Neuronal stem cell (in vitro differentiated cells): ENCODE data around the gene TTC28.
"Not testable (repeated sequence)": the region's sequence is repeated elsewhere in the genome, so short reads cannot be mapped to it uniquely, and the experiment has no call there.

Source experiments
- DNase-seq: peaks from one replicate; pipeline ENCODE4 v3.0.0-alpha.2; 2013; ENCODE audit warnings: low spot score
- H2AFZ ChIP-seq: one replicate; pipeline ENCODE4 v1.6.1; 2013; ENCODE audit warnings: mild to moderate bottlenecking, low read length, inconsistent platforms
- H2AK5ac ChIP-seq: 2 replicates; pipeline ENCODE4 v1.6.1; 2013; ENCODE audit warnings: low read depth, mild to moderate bottlenecking, inconsistent platforms, low read length, moderate library complexity, mixed read lengths
- H2BK120ac ChIP-seq: 2 replicates; pipeline ENCODE4 v1.6.1; 2013; ENCODE audit warnings: low read depth, mild to moderate bottlenecking, inconsistent platforms, low read length, moderate library complexity, mixed read lengths
- H2BK12ac ChIP-seq: one replicate; pipeline ENCODE4 v1.6.1; 2013; ENCODE audit warnings: low read length, inconsistent platforms
- H2BK15ac ChIP-seq: 2 replicates; pipeline ENCODE4 v1.6.1; 2013; ENCODE audit warnings: mild to moderate bottlenecking, low read length, inconsistent platforms, mixed read lengths
- H2BK5ac ChIP-seq: one replicate; pipeline ENCODE4 v1.6.1; 2013; ENCODE audit warnings: inconsistent platforms, mild to moderate bottlenecking, low read length, moderate library complexity
- H3K14ac ChIP-seq: one replicate; pipeline ENCODE4 v1.6.1; 2013; ENCODE audit warnings: low read length, inconsistent platforms
- H3K18ac ChIP-seq: 2 replicates; pipeline ENCODE4 v1.6.1; 2013; ENCODE audit warnings: low read length, inconsistent platforms
- H3K23ac ChIP-seq: 2 replicates; pipeline ENCODE4 v1.6.1; 2013; ENCODE audit warnings: low read depth, mild to moderate bottlenecking, mixed read lengths, low read length, inconsistent platforms; ENCODE audit not compliant: poor library complexity
- H3K27ac ChIP-seq: replicated peaks from 3 replicates; pipeline ENCODE4 v1.5.1; 2013; ENCODE audit warnings: low read length, inconsistent platforms
- H3K27me3 ChIP-seq, 3 experiments: 2 replicates each; pipeline ENCODE4 v1.6.1; 2013; ENCODE audit warnings: low read length in 3 of 3, mild to moderate bottlenecking in 2 of 3, inconsistent platforms in 1 of 3, low read depth in 1 of 3, mixed read lengths in 1 of 3, moderate library complexity in 1 of 3; ENCODE audit not compliant: control insufficient read depth in 3 of 3, insufficient read depth in 3 of 3
- H3K36me3 ChIP-seq, 2 donors: replicated peaks in 1 of 2; 2 replicates each; pipeline ENCODE4 v1.6.1; 2013; ENCODE audit warnings: low read length in 2 of 2; ENCODE audit not compliant: control insufficient read depth in 2 of 2, insufficient read depth in 2 of 2
- H3K4ac ChIP-seq: 2 replicates; pipeline ENCODE4 v1.6.1; 2013; ENCODE audit warnings: inconsistent platforms, mild to moderate bottlenecking, low read length, moderate library complexity
- H3K4me1 ChIP-seq, 2 donors: 1 replicate in 1 of 2; 2 replicates in 1 of 2; pipeline ENCODE4 v1.6.1; 2013; ENCODE audit warnings: low read length in 2 of 2, low read depth in 1 of 2; ENCODE audit not compliant: control insufficient read depth in 2 of 2, insufficient read depth in 1 of 2
- H3K4me2 ChIP-seq: one replicate; pipeline ENCODE4 v1.6.1; 2013; ENCODE audit warnings: mild to moderate bottlenecking, low read length, inconsistent platforms; ENCODE audit not compliant: insufficient read depth, poor library complexity, severe bottlenecking
- H3K4me3 ChIP-seq, 2 donors: 2 replicates each; pipeline ENCODE4 v1.5.1; 2013; ENCODE audit warnings: low read length in 2 of 2, mild to moderate bottlenecking in 2 of 2, inconsistent platforms in 1 of 2, moderate library complexity in 1 of 2
- H3K79me1 ChIP-seq: one replicate; pipeline ENCODE4 v1.6.1; 2013; ENCODE audit warnings: low read depth, mild to moderate bottlenecking, inconsistent platforms, low read length, moderate library complexity
- H3K9ac ChIP-seq: one replicate; pipeline ENCODE4 v1.6.1; 2013; ENCODE audit warnings: mild to moderate bottlenecking, low read depth, low read length, inconsistent platforms; ENCODE audit not compliant: poor library complexity
- H3K9me3 ChIP-seq, 2 donors: replicated peaks in 1 of 2; 2 replicates each; pipeline versions ENCODE3 to v1.6.1; 2013; ENCODE audit warnings: low read length in 2 of 2, mild to moderate bottlenecking in 2 of 2, inconsistent platforms in 1 of 2, low read depth in 1 of 2, mixed read lengths in 1 of 2, moderate library complexity in 1 of 2; ENCODE audit not compliant: control insufficient read depth in 2 of 2, insufficient read depth in 1 of 2
- H4K8ac ChIP-seq: one replicate; pipeline ENCODE4 v1.6.1; 2013; ENCODE audit warnings: low read depth, mild to moderate bottlenecking, inconsistent platforms, low read length, moderate library complexity
- H4K91ac ChIP-seq: one replicate; pipeline ENCODE4 v1.6.1; 2013; ENCODE audit warnings: low read length, low read depth, mild to moderate bottlenecking, inconsistent platforms; ENCODE audit not compliant: poor library complexity
- WGBS, 2 donors: extraction: QIAGEN DNeasy Blood & Tissue Kit; methylation state at CpG; one replicate each; pipeline ENCODE4 v1.1.7; 2013; ENCODE audit warnings: missing lambda C conversion rate in 2 of 2, mixed read lengths in 1 of 2; ENCODE audit not compliant: insufficient read length in 2 of 2, insufficient replicate concordance in 1 of 2; ENCODE audit errors: extremely low coverage in 2 of 2; 5-methylcytosine and 5-hydroxymethylcytosine counted together

The TTC28 gene

GRCh38 chr22:28682966-28683365 lies 3.3 kb upstream of the TTC28 start:
- not testable (repeated sequence) for H3K9me3 ChIP-seq, H2BK5ac ChIP-seq, H3K14ac ChIP-seq, H2AK5ac ChIP-seq, H3K4me3 ChIP-seq, H4K91ac ChIP-seq, H3K4ac ChIP-seq, H3K4me1 ChIP-seq, H3K27ac ChIP-seq, H3K79me1 ChIP-seq, H2BK15ac ChIP-seq, H2BK12ac ChIP-seq, H3K4me2 ChIP-seq, H3K27me3 ChIP-seq, H4K8ac ChIP-seq, H3K18ac ChIP-seq, H2BK120ac ChIP-seq, H2AFZ ChIP-seq, DNase-seq, H3K23ac ChIP-seq, H3K9ac ChIP-seq
- H3K36me3 ChIP-seq = peaks cover 0 to 14% of the 10 kb centered on the region in 2 donors
- no CpG with 5 or more reads among the region's 4 CpGs for WGBS, 2 donors

- H3K79me1 ChIP-seq, H3K23ac ChIP-seq, H3K9me3 ChIP-seq, H2BK120ac ChIP-seq, H2AFZ ChIP-seq, H3K4me2 ChIP-seq, H2BK15ac ChIP-seq, H3K18ac ChIP-seq, H3K27me3 ChIP-seq, H3K4ac ChIP-seq, DNase-seq, H3K4me3 ChIP-seq, H4K8ac ChIP-seq, H4K91ac ChIP-seq, H2BK12ac ChIP-seq, H3K14ac ChIP-seq, H3K27ac ChIP-seq, H2BK5ac ChIP-seq, H3K4me1 ChIP-seq, H3K36me3 ChIP-seq, H2AK5ac ChIP-seq, H3K9ac ChIP-seq: not testable (repeated sequence)
- WGBS, 2 donors = no CpG with 5 or more reads among the region's 5 CpGs
Measured at GRCh38 chr22:28680813-28681490, 1.3 kb upstream of the TTC28 start.

GRCh38 chr22:28678778-28679610 lies 646 bp downstream of the TTC28 start:
- H3K27me3 ChIP-seq, H3K36me3 ChIP-seq, DNase-seq, H3K4ac ChIP-seq, H3K9me3 ChIP-seq, H2BK5ac ChIP-seq, H3K4me1 ChIP-seq, H2BK12ac ChIP-seq, H3K79me1 ChIP-seq, H4K8ac ChIP-seq, H3K27ac ChIP-seq, H2BK120ac ChIP-seq: not testable (repeated sequence)
- H3K4me3 ChIP-seq = peak overlapping the region; percentile 99 to 100
- peak overlapping the region; percentile 38 for H3K14ac ChIP-seq
- peak overlapping the region; percentile 69 for H3K23ac ChIP-seq
- H2AK5ac ChIP-seq = peak overlapping the region; percentile 48
- peak overlapping the region; percentile 27 for H2BK15ac ChIP-seq
- peak overlapping the region; percentile 89 for H2AFZ ChIP-seq
- H3K4me2 ChIP-seq = peak overlapping the region; percentile 42
- peak overlapping the region; percentile 95 for H3K18ac ChIP-seq
- no CpG with 5 or more reads among the region's 58 CpGs for WGBS, 2 donors
- H4K91ac ChIP-seq = peak overlapping the region; percentile 12
- H3K9ac ChIP-seq = peak overlapping the region; percentile 89

GRCh38 chr22:28678170-28678569 lies 1.5 kb downstream of the TTC28 start:
- H3K79me1 ChIP-seq = not testable (repeated sequence)

More at GRCh38 chr22:28678170-28678569, 1.5 kb downstream of the TTC28 start:
- not testable (repeated sequence) for H3K36me3 ChIP-seq, H3K4me2 ChIP-seq, H2BK5ac ChIP-seq, H2BK15ac ChIP-seq, H2BK120ac ChIP-seq, H3K23ac ChIP-seq, H3K27me3 ChIP-seq, H2AFZ ChIP-seq, DNase-seq, H2AK5ac ChIP-seq, H3K27ac ChIP-seq, H3K4ac ChIP-seq, H3K18ac ChIP-seq, H3K9ac ChIP-seq, H2BK12ac ChIP-seq, H3K4me1 ChIP-seq, H4K91ac ChIP-seq, H3K9me3 ChIP-seq, H4K8ac ChIP-seq, H3K14ac ChIP-seq
- no CpG with 5 or more reads among the region's 7 CpGs for WGBS, 2 donors
- H3K4me3 ChIP-seq = peak overlapping the region in 1 of 2 donors; percentile 99
